Vagina (tissue), 2 donors: ENCODE results near the gene OSBPL10. TPM values are rescaled to one million over a fixed set of nuclear protein-coding genes. Genes with fewer than 3 reads are reported as not detected.

Source experiments
- DNase-seq, 2 donors: peaks; one replicate each; pipeline ENCODE4 v3.0.0-alpha.2; 2017; ENCODE audit errors: extremely low spot score in 2 of 2
- H3K27ac ChIP-seq: fragments of 200-600 bp; sonication (generic); one replicate; pipeline ENCODE4 v1.5.1; 2019
- H3K27me3 ChIP-seq: fragments of 200-600 bp; sonication (generic); one replicate; pipeline ENCODE4 v1.5.1; 2019
- H3K36me3 ChIP-seq, 2 donors: fragments of 200-600 bp; sonication (generic); one replicate each; pipeline ENCODE4 v1.5.1; 2017 to 2019
- H3K4me1 ChIP-seq: fragments of 200-600 bp; sonication (generic); one replicate; pipeline ENCODE4 v1.5.1; 2019
- H3K4me3 ChIP-seq, 2 donors: fragments of 200-600 bp; sonication (generic); 1 replicate in 1 of 2; 2 replicates in 1 of 2; pipeline ENCODE4 v1.5.1; 2016 to 2019
- H3K9me3 ChIP-seq: fragments of 200-600 bp; sonication (generic); one replicate; pipeline ENCODE4 v1.5.1; 2019
- CTCF ChIP-seq, 3 experiments: fragments of 450-650 bp in 2 of 3; fragments of 200-600 bp in 1 of 3; sonication (generic) in 1 of 3; IDR thresholded peaks; one replicate each; pipeline ENCODE4 v1.5.1; 2017 to 2019; ENCODE audit warnings: antibody characterized with exemption in 3 of 3, mild to moderate bottlenecking in 2 of 3, moderate library complexity in 2 of 3
- POLR2A ChIP-seq, 2 donors: fragments of 450-650 bp; IDR thresholded peaks; one replicate each; pipeline ENCODE4 v1.6.1; 2017; ENCODE audit warnings: antibody characterized with exemption in 2 of 2, mild to moderate bottlenecking in 2 of 2, moderate library complexity in 2 of 2
- POLR2AphosphoS5 ChIP-seq, 2 donors: sonication (generic); formaldehyde crosslinking; IDR thresholded peaks; one replicate each; pipeline ENCODE4 v1.9.0; 2017; ENCODE audit warnings: antibody characterized with exemption in 2 of 2, mild to moderate bottlenecking in 2 of 2, low read depth in 1 of 2; ENCODE audit not compliant: insufficient read depth in 1 of 2
- intact Hi-C: fragments of 100-400 bp; cut with DNase I; formaldehyde crosslinking; loops from one replicate; pipeline ENCODE4 v1.15.1; 2023
- total RNA-seq: library from RNA; depleted of rRNA; stranded (reverse); fragments of >200 nt; gene quantifications from one replicate; pipeline ENCODE4 v1.2.3, GENCODE V29; 2016

The OSBPL10 gene
- total RNA-seq, 1 donor from 2014 or later: 33.9 TPM

DNA sequence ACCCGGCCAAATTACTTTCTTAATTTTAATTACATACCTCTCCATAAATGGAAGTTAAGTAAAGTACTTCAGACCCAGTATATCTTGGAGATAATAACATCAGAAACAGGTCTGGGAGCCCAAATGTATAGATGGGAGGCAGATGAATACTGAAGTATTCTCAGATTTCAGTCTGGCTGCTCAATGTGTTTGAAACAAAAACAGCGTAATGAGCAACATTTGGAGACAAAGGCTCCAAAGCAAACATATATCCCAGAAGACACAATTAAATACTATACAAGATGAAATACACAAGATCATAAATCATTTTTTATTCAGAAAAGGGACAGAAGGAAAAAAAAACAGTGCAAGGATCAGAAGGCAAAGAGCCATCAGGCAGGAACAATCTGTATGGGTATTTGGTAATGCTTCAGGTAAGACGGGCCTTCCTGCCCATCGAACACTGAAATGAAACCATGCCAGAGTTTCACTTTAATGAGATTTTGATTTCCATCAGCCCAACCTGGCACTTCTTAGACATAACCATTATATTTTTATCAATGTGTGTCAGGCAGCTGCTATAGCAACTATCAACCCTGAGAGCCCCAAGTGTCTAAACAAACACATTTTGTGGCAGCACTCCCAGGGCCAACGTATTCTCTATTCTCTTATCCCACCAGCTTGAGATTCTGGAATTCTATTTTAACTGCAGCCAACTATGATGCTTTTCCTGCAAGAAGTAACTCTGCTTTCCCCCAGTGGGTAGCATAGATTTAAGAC lies 237.6 kb downstream of the OSBPL10 start:
- Histone ChIP-seq H3K4me3 (no peak overlapping the region), H3K27me3 (no peaks in the 10 kb centered on the region), H3K36me3 (no peaks in the 10 kb centered on the region), H3K27ac (no peak overlapping the region), H3K4me1 (no peaks in the 10 kb centered on the region), H3K9me3 (no peaks in the 10 kb centered on the region)
- TF ChIP-seq POLR2AphosphoS5 (IDR thresholded peaks at IDR 0.05; ENCODE audit: insufficient read depth in 1 of 2, low read depth in 1 of 2): no peak
- TF ChIP-seq POLR2A (IDR thresholded peaks at IDR 0.05): no peak
- TF ChIP-seq CTCF (IDR thresholded peaks at IDR 0.05): no peak
- intact Hi-C loops: no loop called here
- DNase-seq: no peak

- Histone ChIP-seq H3K9me3 (no peaks in the 10 kb centered on the region), H3K27ac (no peak overlapping the region), H3K27me3 (no peaks in the 10 kb centered on the region), H3K36me3 (no peaks in the 10 kb centered on the region), H3K4me1 (no peaks in the 10 kb centered on the region), H3K4me3 (no peak overlapping the region)
- no peak for DNase-seq
- intact Hi-C loops: no loop called here
- no peak for TF ChIP-seq CTCF (IDR thresholded peaks at IDR 0.05)
- TF ChIP-seq POLR2A (IDR thresholded peaks at IDR 0.05): no peak
- TF ChIP-seq POLR2AphosphoS5 (IDR thresholded peaks at IDR 0.05; ENCODE audit: insufficient read depth in 1 of 2, low read depth in 1 of 2): no peak
Measured at GRCh38 chr3:31740397-31740796, 240.7 kb downstream of the OSBPL10 start.

- H3K4me1 ChIP-seq: no peaks in the 10 kb centered on the region
- DNase-seq: no peak
- H3K27ac ChIP-seq: no peak overlapping the region
- no peaks in the 10 kb centered on the region for H3K36me3 ChIP-seq
- H3K9me3 ChIP-seq: no peaks in the 10 kb centered on the region
- no peak for TF ChIP-seq POLR2A (IDR thresholded peaks at IDR 0.05)
- TF ChIP-seq CTCF (IDR thresholded peaks at IDR 0.05): no peak
- TF ChIP-seq POLR2AphosphoS5 (IDR thresholded peaks at IDR 0.05; ENCODE audit: insufficient read depth in 1 of 2, low read depth in 1 of 2): no peak
- H3K4me3 ChIP-seq: no peak overlapping the region
- intact Hi-C loops: no loop called here
- H3K27me3 ChIP-seq: no peaks in the 10 kb centered on the region
Measured at GRCh38 chr3:31738412-31738811, 242.7 kb downstream of the OSBPL10 start.

DNA sequence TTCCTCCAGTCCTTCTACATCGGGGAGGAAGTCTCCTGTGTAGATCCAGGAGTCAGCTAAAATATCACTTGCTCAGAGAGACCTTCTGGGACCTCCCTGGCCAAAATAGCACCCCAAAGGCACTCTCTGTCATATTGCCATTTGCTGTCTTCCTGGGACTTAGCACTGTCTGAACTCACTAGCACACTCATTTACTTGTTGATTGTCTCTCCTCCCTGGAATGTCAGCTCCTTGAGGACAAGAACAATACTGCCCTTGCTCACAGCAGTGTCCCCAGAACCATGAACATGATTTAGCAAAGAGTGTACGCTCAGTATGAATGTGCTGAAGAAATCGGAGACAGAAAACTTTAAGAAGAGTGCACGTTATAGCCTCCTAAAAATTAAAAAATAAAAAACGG lies 245.4 kb downstream of the OSBPL10 start:
- no peak for TF ChIP-seq CTCF (IDR thresholded peaks at IDR 0.05)
- no peak for TF ChIP-seq POLR2A (IDR thresholded peaks at IDR 0.05)
- TF ChIP-seq POLR2AphosphoS5 (IDR thresholded peaks at IDR 0.05; ENCODE audit: insufficient read depth in 1 of 2, low read depth in 1 of 2): no peak
- no peaks in the 10 kb centered on the region for H3K4me1 ChIP-seq
- intact Hi-C loops: no loop called here
- H3K9me3 ChIP-seq: no peaks in the 10 kb centered on the region
- no peaks in the 10 kb centered on the region for H3K27me3 ChIP-seq
- H3K4me3 ChIP-seq: no peak overlapping the region
- no peaks in the 10 kb centered on the region for H3K36me3 ChIP-seq
- DNase-seq: no peak
- H3K27ac ChIP-seq: no peak overlapping the region

DNA sequence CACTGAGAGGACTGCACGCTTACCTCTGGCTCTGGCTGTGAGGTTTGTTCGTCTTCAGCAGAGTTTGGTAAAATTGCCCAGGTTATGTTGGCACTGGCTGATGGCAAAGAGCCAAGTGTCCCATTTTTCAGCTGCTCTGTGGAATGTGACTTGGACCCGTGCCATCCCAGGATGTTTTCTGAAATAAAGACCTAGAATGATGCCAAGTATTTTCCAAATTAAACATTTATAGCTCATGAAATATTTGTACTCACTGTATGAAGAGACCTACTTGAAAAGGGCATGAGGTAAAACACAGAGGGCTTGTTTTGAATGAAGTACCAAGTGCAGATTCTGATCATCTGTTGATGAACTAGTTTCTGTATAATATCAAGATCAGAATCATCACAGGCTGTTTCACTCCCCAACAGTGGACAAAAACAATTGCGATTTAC lies 247.8 kb downstream of the OSBPL10 start:
- Histone ChIP-seq H3K9me3 (no peaks in the 10 kb centered on the region), H3K27ac (no peak overlapping the region), H3K4me3 (no peak overlapping the region), H3K36me3 (no peaks in the 10 kb centered on the region), H3K27me3 (no peaks in the 10 kb centered on the region), H3K4me1 (no peaks in the 10 kb centered on the region)
- DNase-seq: no peak
- intact Hi-C loops: no loop called here
- TF ChIP-seq POLR2AphosphoS5 (IDR thresholded peaks at IDR 0.05; ENCODE audit: insufficient read depth in 1 of 2, low read depth in 1 of 2) (no peak), POLR2A (IDR thresholded peaks at IDR 0.05) (no peak), CTCF (IDR thresholded peaks at IDR 0.05) (no peak)
